HepG2 (cell line): ENCODE data around the gene C1QTNF12. TPM values are rescaled to one million over a fixed set of nuclear protein-coding genes. Genes with fewer than 3 reads are reported as not detected.

Experiments
- ADNP ChIP-seq: sonication (generic); formaldehyde crosslinking; IDR thresholded peaks from 2 replicates; pipeline ENCODE4 v1.4.0; 2020; ENCODE audit warnings: missing genetic modification reagents
- MED1 ChIP-seq: sonication (generic); formaldehyde crosslinking; IDR thresholded peaks from 2 replicates; pipeline ENCODE4 v1.4.0; 2020; ENCODE audit warnings: missing genetic modification reagents
- NRL ChIP-seq: sonication (generic); formaldehyde crosslinking; IDR thresholded peaks from 2 replicates; pipeline ENCODE4 v1.5.0; 2020; ENCODE audit warnings: missing genetic modification reagents, mild to moderate bottlenecking, moderate library complexity, borderline replicate concordance
- PHF20 ChIP-seq: sonication (generic); formaldehyde crosslinking; IDR thresholded peaks from 2 replicates; pipeline ENCODE4 v1.5.0; 2020; ENCODE audit warnings: mild to moderate bottlenecking, missing genetic modification reagents
- SAP130 ChIP-seq: IDR thresholded peaks from 2 replicates; pipeline ENCODE4 v1.6.1; 2016; ENCODE audit warnings: low read depth
- SATB2 ChIP-seq: sonication (generic); formaldehyde crosslinking; IDR thresholded peaks from 2 replicates; pipeline ENCODE4 v1.5.0; 2020; ENCODE audit warnings: missing genetic modification reagents
- ZBTB38 ChIP-seq: sonication (generic); formaldehyde crosslinking; IDR thresholded peaks from 2 replicates; pipeline ENCODE4 v1.5.1; 2020; ENCODE audit warnings: mild to moderate bottlenecking, missing genetic modification reagents
- ZC3H13 ChIP-seq: sonication (generic); formaldehyde crosslinking; IDR thresholded peaks from 2 replicates; pipeline ENCODE4 v1.8.1; 2023; ENCODE audit warnings: mild to moderate bottlenecking, missing genetic modification reagents, moderate library complexity
- ZNF383 ChIP-seq: sonication (generic); formaldehyde crosslinking; IDR thresholded peaks from 2 replicates; pipeline ENCODE4 v1.4.0; 2020; ENCODE audit warnings: missing genetic modification reagents, mild to moderate bottlenecking, borderline replicate concordance
- ZNF878 ChIP-seq: sonication (generic); formaldehyde crosslinking; IDR thresholded peaks from 2 replicates; pipeline ENCODE4 v1.8.1; 2023; ENCODE audit warnings: mild to moderate bottlenecking, missing genetic modification reagents, moderate library complexity
- polyA plus RNA-seq, 8 experiments: library from polyadenylated mRNA; depleted of rRNA in 3 of 8; stranded (reverse) in 7 of 8; unstranded in 1 of 8; fragments of >200 nt; fragmentation: Illumina TruSeq in 4 of 8; extraction: Trizol in 4 of 8; gene quantifications; 2 replicates each; pipeline versions ENCODE4 v1.2.1 to v1.2.3, GENCODE V29; 2011 to 2016; ENCODE audit warnings: low read depth in 4 of 8, missing spikeins in 1 of 8, mixed read lengths in 1 of 8; ENCODE audit not compliant: insufficient read depth in 1 of 8
- total RNA-seq, 5 experiments: library from RNA; depleted of rRNA; stranded (reverse); fragments of >200 nt; fragmentation: Illumina TruSeq; extraction: Trizol; gene quantifications; 2 replicates each; pipeline ENCODE4 v1.2.3, GENCODE V29; 2016; ENCODE audit warnings: low read depth in 1 of 5
- TF ChIP-seq, protein P1 (sequence below): sonication (generic); formaldehyde crosslinking; IDR thresholded peaks from 2 replicates; pipeline ENCODE4 v1.5.0; 2020; ENCODE audit warnings: missing genetic modification reagents, mild to moderate bottlenecking, borderline replicate concordance
- TF ChIP-seq, protein P2 (sequence below): sonication (generic); formaldehyde crosslinking; IDR thresholded peaks from 2 replicates; pipeline ENCODE4 v1.4.0; 2020; ENCODE audit warnings: missing genetic modification reagents
- TF ChIP-seq, protein P3 (sequence below): sonication (generic); formaldehyde crosslinking; IDR thresholded peaks from 2 replicates; pipeline ENCODE4 v1.4.0; 2020; ENCODE audit warnings: mild to moderate bottlenecking, missing genetic modification reagents
- TF ChIP-seq, protein P4 (sequence below): sonication (generic); formaldehyde crosslinking; IDR thresholded peaks from 2 replicates; pipeline ENCODE4 v1.4.0; 2020; ENCODE audit warnings: missing genetic modification reagents
- TF ChIP-seq, protein P5 (sequence below): sonication (generic); formaldehyde crosslinking; IDR thresholded peaks from 2 replicates; pipeline ENCODE4 v1.8.0; 2022; ENCODE audit warnings: mild to moderate bottlenecking, missing genetic modification reagents, borderline replicate concordance
- TF ChIP-seq, protein P6 (sequence below): IDR thresholded peaks from 2 replicates; pipeline ENCODE4 v1.6.1; 2016; ENCODE audit warnings: low read depth, control low read depth
- TF ChIP-seq, protein P7 (sequence below): conservative IDR thresholded peaks from 2 replicates; pipeline ENCODE4 v1.6.1; 2018; ENCODE audit warnings: missing genetic modification reagents
- TF ChIP-seq, protein P8 (sequence below): IDR thresholded peaks from 2 replicates; pipeline ENCODE4 v1.6.1; 2016; ENCODE audit warnings: missing genetic modification reagents, missing compliant biosample characterization

Gene C1QTNF12
- total and polyA plus RNA-seq, 2 of the 13 experiments (the other 11 are each of a cell fraction or from before 2014, with no cell fraction given), result 0.18 to 0.64 TPM

DNA sequence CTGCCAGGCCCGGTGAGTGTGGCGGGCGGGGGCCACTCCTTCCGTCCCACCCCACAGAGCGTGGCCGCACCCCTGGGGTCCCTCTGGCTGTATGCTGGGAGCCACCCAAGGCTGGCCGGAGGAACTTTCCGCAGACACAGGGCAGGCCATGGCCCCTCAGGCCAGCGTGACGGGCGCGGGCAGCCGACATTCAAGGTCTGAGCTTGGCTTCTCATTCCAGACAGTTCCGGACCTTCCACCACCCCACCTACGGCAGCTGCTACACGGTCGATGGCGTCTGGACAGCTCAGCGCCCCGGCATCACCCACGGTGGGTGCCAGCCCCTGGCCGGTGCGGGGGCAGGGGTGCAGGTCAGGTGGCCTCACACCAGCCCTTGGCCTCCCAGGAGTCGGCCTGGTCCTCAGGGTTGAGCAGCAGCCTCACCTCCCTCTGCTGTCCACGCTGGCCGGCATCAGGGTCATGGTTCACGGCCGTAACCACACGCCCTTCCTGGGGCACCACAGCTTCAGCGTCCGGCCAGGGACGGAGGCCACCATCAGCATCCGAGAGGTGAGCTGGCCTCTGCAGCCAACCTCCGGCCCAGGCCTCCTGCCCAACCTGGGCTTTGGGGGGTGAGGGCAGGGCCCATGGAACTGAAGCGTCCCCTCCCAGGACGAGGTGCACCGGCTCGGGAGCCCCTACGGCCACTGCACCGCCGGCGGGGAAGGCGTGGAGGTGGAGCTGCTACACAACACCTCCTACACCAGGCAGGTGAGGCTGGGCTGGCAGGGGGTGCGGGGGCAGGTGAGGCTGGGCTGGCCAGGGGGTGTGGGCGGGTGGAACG, 41.0 kb upstream of the C1QTNF12 start (continued):
- TF ChIP-seq, protein P1, sequence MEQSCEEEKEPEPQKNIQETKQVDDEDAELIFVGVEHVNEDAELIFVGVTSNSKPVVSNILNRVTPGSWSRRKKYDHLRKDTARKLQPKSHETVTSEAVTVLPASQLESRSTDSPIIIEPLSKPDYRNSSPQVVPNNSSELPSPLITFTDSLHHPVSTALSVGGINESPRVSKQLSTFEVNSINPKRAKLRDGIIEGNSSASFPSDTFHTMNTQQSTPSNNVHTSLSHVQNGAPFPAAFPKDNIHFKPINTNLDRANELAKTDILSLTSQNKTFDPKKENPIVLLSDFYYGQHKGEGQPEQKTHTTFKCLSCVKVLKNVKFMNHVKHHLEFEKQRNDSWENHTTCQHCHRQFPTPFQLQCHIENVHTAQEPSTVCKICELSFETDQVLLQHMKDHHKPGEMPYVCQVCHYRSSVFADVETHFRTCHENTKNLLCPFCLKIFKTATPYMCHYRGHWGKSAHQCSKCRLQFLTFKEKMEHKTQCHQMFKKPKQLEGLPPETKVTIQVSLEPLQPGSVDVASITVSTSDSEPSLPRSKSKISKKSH, result peak; percentile 34; the same call in 1 of the 2 replicates
- no peak for TF ChIP-seq ZNF878 (CRISPR knock-in tag)
- peak; percentile 18; the same call in 1 of the 2 replicates for TF ChIP-seq PHF20 (CRISPR knock-in tag)
- TF ChIP-seq, protein P2, sequence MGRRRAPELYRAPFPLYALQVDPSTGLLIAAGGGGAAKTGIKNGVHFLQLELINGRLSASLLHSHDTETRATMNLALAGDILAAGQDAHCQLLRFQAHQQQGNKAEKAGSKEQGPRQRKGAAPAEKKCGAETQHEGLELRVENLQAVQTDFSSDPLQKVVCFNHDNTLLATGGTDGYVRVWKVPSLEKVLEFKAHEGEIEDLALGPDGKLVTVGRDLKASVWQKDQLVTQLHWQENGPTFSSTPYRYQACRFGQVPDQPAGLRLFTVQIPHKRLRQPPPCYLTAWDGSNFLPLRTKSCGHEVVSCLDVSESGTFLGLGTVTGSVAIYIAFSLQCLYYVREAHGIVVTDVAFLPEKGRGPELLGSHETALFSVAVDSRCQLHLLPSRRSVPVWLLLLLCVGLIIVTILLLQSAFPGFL (CRISPR knock-in tag), result no peak
- TF ChIP-seq, protein P3, sequence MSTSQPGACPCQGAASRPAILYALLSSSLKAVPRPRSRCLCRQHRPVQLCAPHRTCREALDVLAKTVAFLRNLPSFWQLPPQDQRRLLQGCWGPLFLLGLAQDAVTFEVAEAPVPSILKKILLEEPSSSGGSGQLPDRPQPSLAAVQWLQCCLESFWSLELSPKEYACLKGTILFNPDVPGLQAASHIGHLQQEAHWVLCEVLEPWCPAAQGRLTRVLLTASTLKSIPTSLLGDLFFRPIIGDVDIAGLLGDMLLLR, result no peak
- peak; percentile 81 for TF ChIP-seq MED1 (CRISPR knock-in tag)
- TF ChIP-seq, protein P4, sequence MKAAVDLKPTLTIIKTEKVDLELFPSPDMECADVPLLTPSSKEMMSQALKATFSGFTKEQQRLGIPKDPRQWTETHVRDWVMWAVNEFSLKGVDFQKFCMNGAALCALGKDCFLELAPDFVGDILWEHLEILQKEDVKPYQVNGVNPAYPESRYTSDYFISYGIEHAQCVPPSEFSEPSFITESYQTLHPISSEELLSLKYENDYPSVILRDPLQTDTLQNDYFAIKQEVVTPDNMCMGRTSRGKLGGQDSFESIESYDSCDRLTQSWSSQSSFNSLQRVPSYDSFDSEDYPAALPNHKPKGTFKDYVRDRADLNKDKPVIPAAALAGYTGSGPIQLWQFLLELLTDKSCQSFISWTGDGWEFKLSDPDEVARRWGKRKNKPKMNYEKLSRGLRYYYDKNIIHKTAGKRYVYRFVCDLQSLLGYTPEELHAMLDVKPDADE (CRISPR knock-in tag), result no peak
- peak; percentile 84 for TF ChIP-seq ADNP
- peak; percentile 84 for TF ChIP-seq ZBTB38 (CRISPR knock-in tag)
- TF ChIP-seq, protein P5, sequence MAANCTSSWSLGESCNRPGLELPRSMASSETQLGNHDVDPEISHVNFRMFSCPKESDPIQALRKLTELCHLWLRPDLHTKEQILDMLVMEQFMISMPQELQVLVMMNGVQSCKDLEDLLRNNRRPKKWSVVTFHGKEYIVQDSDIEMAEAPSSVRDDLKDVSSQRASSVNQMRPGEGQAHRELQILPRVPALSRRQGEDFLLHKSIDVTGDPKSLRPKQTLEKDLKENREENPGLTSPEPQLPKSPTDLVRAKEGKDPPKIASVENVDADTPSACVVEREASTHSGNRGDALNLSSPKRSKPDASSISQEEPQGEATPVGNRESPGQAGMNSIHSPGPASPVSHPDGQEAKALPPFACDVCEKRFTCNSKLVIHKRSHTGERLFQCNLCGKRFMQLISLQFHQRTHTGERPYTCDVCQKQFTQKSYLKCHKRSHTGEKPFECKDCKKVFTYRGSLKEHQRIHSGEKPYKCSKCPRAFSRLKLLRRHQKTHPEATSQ (CRISPR knock-in tag), result no peak
- TF ChIP-seq ZC3H13, result no peak
- TF ChIP-seq, protein P6, sequence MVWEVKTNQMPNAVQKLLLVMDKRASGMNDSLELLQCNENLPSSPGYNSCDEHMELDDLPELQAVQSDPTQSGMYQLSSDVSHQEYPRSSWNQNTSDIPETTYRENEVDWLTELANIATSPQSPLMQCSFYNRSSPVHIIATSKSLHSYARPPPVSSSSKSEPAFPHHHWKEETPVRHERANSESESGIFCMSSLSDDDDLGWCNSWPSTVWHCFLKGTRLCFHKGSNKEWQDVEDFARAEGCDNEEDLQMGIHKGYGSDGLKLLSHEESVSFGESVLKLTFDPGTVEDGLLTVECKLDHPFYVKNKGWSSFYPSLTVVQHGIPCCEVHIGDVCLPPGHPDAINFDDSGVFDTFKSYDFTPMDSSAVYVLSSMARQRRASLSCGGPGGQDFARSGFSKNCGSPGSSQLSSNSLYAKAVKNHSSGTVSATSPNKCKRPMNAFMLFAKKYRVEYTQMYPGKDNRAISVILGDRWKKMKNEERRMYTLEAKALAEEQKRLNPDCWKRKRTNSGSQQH, result peak; percentile 81; the same call in 1 of the 2 replicates
- TF ChIP-seq SATB2, result no peak
- TF ChIP-seq, protein P7, sequence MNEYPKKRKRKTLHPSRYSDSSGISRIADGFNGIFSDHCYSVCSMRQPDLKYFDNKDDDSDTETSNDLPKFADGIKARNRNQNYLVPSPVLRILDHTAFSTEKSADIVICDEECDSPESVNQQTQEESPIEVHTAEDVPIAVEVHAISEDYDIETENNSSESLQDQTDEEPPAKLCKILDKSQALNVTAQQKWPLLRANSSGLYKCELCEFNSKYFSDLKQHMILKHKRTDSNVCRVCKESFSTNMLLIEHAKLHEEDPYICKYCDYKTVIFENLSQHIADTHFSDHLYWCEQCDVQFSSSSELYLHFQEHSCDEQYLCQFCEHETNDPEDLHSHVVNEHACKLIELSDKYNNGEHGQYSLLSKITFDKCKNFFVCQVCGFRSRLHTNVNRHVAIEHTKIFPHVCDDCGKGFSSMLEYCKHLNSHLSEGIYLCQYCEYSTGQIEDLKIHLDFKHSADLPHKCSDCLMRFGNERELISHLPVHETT (CRISPR knock-in tag), result no peak
- TF ChIP-seq ZNF383 (CRISPR knock-in tag), result 0 out of 2 replicates have a peak, but pooled peaks have one; percentile 45
- TF ChIP-seq, protein P8, sequence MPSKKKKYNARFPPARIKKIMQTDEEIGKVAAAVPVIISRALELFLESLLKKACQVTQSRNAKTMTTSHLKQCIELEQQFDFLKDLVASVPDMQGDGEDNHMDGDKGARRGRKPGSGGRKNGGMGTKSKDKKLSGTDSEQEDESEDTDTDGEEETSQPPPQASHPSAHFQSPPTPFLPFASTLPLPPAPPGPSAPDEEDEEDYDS, result no peak
- peak; percentile 73 for TF ChIP-seq SAP130 (CRISPR knock-in tag)
- no peak; the same call in 1 of the 2 replicates for TF ChIP-seq NRL (CRISPR knock-in tag)
